Epithelial cell of esophagus (primary cell): ENCODE results near the gene CYP4B1.

Source experiments
- DNase-seq: peaks from one replicate; pipeline ENCODE4 v3.0.0; 2010; ENCODE audit warnings: low read depth
- H3K4me3 ChIP-seq: 2 replicates; pipeline ENCODE4 v1.5.1; 2011; ENCODE audit warnings: mild to moderate bottlenecking, low read length, control low read depth
- TF ChIP-seq, protein P1 (sequence below): IDR thresholded peaks from 2 replicates; pipeline ENCODE4 v1.5.1; 2011; ENCODE audit warnings: low read depth, mild to moderate bottlenecking, low read length, control low read depth, inconsistent platforms; ENCODE audit not compliant: insufficient read depth; ENCODE audit errors: missing control alignments

The CYP4B1 gene

GRCh38 chr1:46757956-46758528 lies 40.8 kb upstream of the CYP4B1 start:
- TF ChIP-seq, protein P1, sequence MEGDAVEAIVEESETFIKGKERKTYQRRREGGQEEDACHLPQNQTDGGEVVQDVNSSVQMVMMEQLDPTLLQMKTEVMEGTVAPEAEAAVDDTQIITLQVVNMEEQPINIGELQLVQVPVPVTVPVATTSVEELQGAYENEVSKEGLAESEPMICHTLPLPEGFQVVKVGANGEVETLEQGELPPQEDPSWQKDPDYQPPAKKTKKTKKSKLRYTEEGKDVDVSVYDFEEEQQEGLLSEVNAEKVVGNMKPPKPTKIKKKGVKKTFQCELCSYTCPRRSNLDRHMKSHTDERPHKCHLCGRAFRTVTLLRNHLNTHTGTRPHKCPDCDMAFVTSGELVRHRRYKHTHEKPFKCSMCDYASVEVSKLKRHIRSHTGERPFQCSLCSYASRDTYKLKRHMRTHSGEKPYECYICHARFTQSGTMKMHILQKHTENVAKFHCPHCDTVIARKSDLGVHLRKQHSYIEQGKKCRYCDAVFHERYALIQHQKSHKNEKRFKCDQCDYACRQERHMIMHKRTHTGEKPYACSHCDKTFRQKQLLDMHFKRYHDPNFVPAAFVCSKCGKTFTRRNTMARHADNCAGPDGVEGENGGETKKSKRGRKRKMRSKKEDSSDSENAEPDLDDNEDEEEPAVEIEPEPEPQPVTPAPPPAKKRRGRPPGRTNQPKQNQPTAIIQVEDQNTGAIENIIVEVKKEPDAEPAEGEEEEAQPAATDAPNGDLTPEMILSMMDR, result no peak
- H3K4me3 ChIP-seq, result no peak overlapping the region
- peak; percentile 46 for DNase-seq

DNA sequence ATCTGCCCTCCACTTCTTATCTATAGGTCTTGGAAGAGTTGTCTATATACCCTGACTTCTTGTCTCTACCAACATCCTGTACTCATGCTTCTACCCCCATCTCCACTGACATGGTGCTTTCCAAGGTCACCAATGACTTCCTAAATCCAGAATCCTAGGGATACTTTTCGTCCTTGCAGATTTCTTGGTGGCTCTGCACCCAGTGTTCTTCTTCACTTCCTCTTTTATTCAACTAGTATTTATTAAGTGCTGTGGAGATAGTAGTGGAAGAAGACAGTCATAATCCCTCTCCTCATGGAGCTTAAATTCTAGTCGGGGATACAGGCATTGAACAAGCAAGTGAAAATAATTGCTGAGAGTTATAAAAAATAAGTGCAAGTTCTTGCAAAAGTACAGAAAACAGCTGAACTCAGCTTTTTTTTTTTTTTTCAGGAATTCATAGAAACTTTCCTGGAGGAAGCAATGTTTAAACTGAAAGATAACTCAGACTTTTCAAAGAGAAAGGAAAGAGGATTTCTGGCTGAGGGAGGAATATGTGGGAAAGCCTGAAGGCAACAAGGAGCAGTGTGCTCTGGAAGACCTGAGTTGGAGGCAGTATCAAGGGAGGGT lies 38.2 kb upstream of the CYP4B1 start:
- TF ChIP-seq, protein P1, result no peak
- H3K4me3 ChIP-seq, result no peak overlapping the region
- DNase-seq, result no peak

DNA sequence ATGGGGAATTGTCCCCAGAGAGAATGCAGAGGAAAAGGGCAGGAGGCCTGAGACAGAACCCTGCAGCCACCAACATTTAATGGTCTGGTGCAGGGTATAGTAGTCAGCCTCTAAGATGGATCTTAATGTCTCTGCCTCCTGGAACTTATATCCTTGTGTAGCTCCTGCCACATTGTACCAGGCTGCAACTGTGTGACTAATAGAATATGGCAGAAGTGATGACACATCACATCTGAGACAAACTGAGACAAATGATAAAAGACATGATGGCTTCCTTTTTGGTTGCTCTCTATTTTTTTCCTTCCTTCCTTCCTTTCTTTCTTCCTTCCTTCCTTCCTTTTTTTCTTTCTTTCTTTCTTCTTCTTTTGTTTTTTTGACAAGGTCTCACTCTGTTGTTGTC lies 37.1 kb upstream of the CYP4B1 start:
- TF ChIP-seq, protein P1, result no peak

DNA sequence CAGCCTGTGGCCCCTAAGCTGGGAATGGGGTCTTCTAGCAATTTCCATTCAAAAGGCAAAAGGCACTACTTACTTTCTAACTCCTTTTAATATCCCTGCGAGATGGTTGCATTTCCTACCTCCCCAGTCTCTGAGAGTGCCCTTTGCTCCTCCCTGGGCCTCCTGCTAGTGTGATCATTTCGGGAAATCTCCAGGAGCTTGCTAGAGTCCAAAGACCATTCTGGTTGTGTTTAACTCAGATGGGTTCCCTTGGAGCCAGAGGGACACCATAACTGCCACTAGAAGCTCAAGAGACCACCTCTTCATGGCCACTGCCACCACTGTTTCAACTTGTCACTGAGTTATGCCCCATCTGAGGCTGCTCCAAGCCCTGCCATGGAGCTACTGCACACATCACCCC lies 34.4 kb upstream of the CYP4B1 start:
- DNase-seq, result no peak
- no peak overlapping the region for H3K4me3 ChIP-seq
- TF ChIP-seq, protein P1, result no peak

More for the DNA sequence above, 37.1 kb upstream of the CYP4B1 start:
- DNase-seq, result peak; percentile 40
- H3K4me3 ChIP-seq, result no peak overlapping the region

GRCh38 chr1:46767649-46768282 lies 31.1 kb upstream of the CYP4B1 start:
- TF ChIP-seq, protein P1, result no peak
- H3K4me3 ChIP-seq, result no peak overlapping the region
- DNase-seq, result no peak

GRCh38 chr1:46768445-46768844 lies 30.4 kb upstream of the CYP4B1 start:
- no peak for DNase-seq
- TF ChIP-seq, protein P1, result no peak
- no peak overlapping the region for H3K4me3 ChIP-seq
